CD4-positive, alpha-beta T cell (primary cell): ENCODE results near the gene ARHGEF10L. TPM values are rescaled to one million over a fixed set of nuclear protein-coding genes. Genes with fewer than 3 reads are reported as not detected.

Experiments
- ATAC-seq: fragments of 200-7000 bp; cut with Tn5 transposase; one replicate; pipeline ENCODE4 v1.10.0; 2022; ENCODE audit warnings: mild to moderate bottlenecking; ENCODE audit not compliant: poor library complexity
- CTCF ChIA-PET: fragments of 350-600 bp; sonication (Branson Sonifier 250); formaldehyde crosslinking; loops from one replicate; lab custom pipeline; 2021; ENCODE audit warnings: antibody characterized with exemption, inconsistent platforms; lab: Charles Lee
- POLR2A ChIA-PET: fragments of 350-600 bp; sonication (Branson Sonifier 250); formaldehyde crosslinking; loops from one replicate; lab custom pipeline; 2021; ENCODE audit warnings: antibody characterized with exemption, inconsistent platforms; lab: Charles Lee
- DNase-seq, 14 experiments: peaks; one replicate each; pipeline ENCODE4 v3.0.0-alpha.2; 2013 to 2020; ENCODE audit warnings: mixed read lengths in 2 of 14
- H3K27ac ChIP-seq, 2 donors: one replicate each; pipeline versions ENCODE4 v1.5.1 to v1.7.0; 2013; ENCODE audit warnings: low read length in 2 of 2, low read depth in 1 of 2, mild to moderate bottlenecking in 1 of 2
- H3K27me3 ChIP-seq, 2 experiments: 1 replicate in 1 of 2; 2 replicates in 1 of 2; pipeline versions ENCODE4 v1.6.1 to v1.7.0; 2013; ENCODE audit warnings: low read length in 2 of 2, control low read depth in 1 of 2, mild to moderate bottlenecking in 1 of 2, moderate library complexity in 1 of 2; ENCODE audit not compliant: insufficient read depth in 2 of 2, control insufficient read depth in 1 of 2
- H3K36me3 ChIP-seq: one replicate; pipeline ENCODE4 v1.6.1; 2013; ENCODE audit warnings: low read length, control low read depth; ENCODE audit not compliant: insufficient read depth
- H3K4me1 ChIP-seq: one replicate; pipeline ENCODE4 v1.6.1; 2013; ENCODE audit warnings: low read length, control low read depth; ENCODE audit not compliant: insufficient read depth
- H3K4me3 ChIP-seq: one replicate; pipeline ENCODE4 v1.5.1; 2013; ENCODE audit warnings: mild to moderate bottlenecking, low read length, moderate library complexity
- H3K9me3 ChIP-seq, 2 experiments: 1 replicate in 1 of 2; 2 replicates in 1 of 2; pipeline versions ENCODE4 v1.6.1 to v1.7.0; 2013; ENCODE audit warnings: low read length in 2 of 2, mild to moderate bottlenecking in 2 of 2, control low read depth in 1 of 2, moderate library complexity in 1 of 2; ENCODE audit not compliant: control insufficient read depth in 1 of 2, insufficient read depth in 1 of 2
- H3K27ac Mint-ChIP-seq: one replicate; pipeline ENCODE4 v1.8.0; 2020; ENCODE audit warnings: mixed read lengths
- H3K27me3 Mint-ChIP-seq: one replicate; pipeline ENCODE4 v1.8.0; 2021; ENCODE audit warnings: mixed read lengths
- H3K36me3 Mint-ChIP-seq: one replicate; pipeline ENCODE4 v1.8.0; 2021; ENCODE audit warnings: low read depth, mixed read lengths
- H3K4me1 Mint-ChIP-seq: one replicate; pipeline ENCODE4 v1.8.0; 2021; ENCODE audit warnings: low read depth, mixed read lengths
- H3K4me3 Mint-ChIP-seq: one replicate; pipeline ENCODE4 v1.8.0; 2020; ENCODE audit warnings: mild to moderate bottlenecking, mixed read lengths
- H3K9me3 Mint-ChIP-seq: one replicate; pipeline ENCODE4 v1.8.0; 2020; ENCODE audit warnings: mixed read lengths
- CTCF ChIP-seq: fragments of 200-600 bp; IDR thresholded peaks from one replicate; pipeline ENCODE4 v1.8.0; 2022; ENCODE audit warnings: antibody characterized with exemption, mild to moderate bottlenecking
- intact Hi-C, 2 experiments: fragments of 100-400 bp; cut with DNase I in 1 of 2; cut with micrococcal nuclease in 1 of 2; formaldehyde crosslinking; loops; one replicate each; pipeline versions ENCODE4 v1.15.1 to v1.9.0; 2023 to 2025; cut with DNase I, micrococcal nuclease
- total RNA-seq, 174 experiments: library from RNA in 2 of 174; stranded (reverse) in 2 of 174; gene quantifications; one replicate each; pipeline ENCODE4 v1.2.3 and lab custom pipeline; 2021 to 2026

Gene ARHGEF10L
- total RNA-seq, 2 experiments from 2014 or later, result 0.11 to 0.22 TPM

DNA sequence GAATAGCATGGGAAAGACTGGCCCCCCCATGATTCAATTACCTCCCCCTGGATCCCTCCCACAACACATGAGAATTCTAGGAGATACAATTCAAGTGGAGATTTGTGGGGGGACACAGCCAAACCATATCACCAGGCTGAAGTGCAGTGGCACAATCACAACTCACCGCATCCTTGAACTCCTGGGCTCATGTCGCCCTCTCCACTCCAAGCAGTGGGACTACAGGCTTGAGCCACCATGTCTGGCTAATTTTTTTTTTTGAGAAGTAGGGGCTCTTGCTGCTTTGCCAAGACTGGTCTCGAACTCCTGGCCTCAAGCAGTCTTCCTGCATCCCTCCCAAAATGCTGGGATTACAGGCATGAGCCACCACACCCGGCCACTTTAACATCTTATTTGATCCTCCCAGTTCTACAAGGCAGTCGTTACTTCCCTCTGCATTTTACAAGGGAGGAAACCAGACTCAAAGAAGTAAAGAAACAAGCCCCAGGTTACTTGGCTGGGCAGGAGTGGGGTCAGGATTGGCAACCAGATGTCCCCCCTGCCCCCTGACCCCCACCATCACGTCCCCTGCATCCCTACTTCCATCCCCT is 188.7 kb downstream of the ARHGEF10L start:
- H3K27me3 ChIP-seq, result no peaks in the 10 kb centered on the region
- no peaks in the 10 kb centered on the region for H3K36me3 Mint-ChIP-seq
- H3K4me3 ChIP-seq, result no peak overlapping the region
- no peak overlapping the region for H3K4me3 Mint-ChIP-seq
- no peaks in the 10 kb centered on the region for H3K36me3 ChIP-seq
- TF ChIP-seq CTCF, result no peak
- H3K27ac Mint-ChIP-seq, result no peak overlapping the region
- H3K4me1 ChIP-seq, result no peaks in the 10 kb centered on the region
- no peak for DNase-seq
- ChIA-PET CTCF (no interaction called here), POLR2A (no interaction called here)
- peaks cover 0 to 12% of the 10 kb centered on the region in 2 experiments for H3K9me3 ChIP-seq
- intact Hi-C loops, result no loop called here
- H3K4me1 Mint-ChIP-seq, result no peaks in the 10 kb centered on the region
- H3K27ac ChIP-seq, result no peak overlapping the region
- H3K9me3 Mint-ChIP-seq, result no peaks in the 10 kb centered on the region
- no peaks in the 10 kb centered on the region for H3K27me3 Mint-ChIP-seq
- ATAC-seq, result no peak

DNA sequence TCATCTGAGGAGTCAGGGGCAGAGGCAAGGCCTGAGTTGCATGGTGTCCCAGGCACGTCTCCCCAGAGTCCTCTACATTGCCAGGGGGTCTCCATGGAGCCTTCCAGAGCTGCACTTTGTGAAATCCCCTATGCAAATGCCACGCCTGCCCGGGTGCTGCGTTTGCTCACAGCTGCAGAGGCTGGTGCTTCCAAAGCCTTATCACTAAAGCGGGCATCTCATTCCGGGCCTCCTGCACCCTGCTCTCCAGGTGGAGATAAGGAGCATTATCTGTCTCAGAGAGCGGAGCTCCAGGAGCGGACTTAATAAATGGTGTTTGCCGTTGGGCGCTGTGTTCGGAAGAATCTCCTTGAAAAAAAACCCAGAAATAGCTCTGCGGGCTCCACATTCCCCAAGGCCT is 189.8 kb downstream of the ARHGEF10L start:
- Mint-ChIP-seq H3K4me3 (no peak overlapping the region), H3K36me3 (no peaks in the 10 kb centered on the region), H3K4me1 (no peaks in the 10 kb centered on the region), H3K27me3 (no peaks in the 10 kb centered on the region), H3K27ac (no peak overlapping the region), H3K9me3 (no peaks in the 10 kb centered on the region)
- H3K27ac ChIP-seq, result no peak overlapping the region
- no peaks in the 10 kb centered on the region for H3K27me3 ChIP-seq
- no peaks in the 10 kb centered on the region for H3K36me3 ChIP-seq
- ATAC-seq, result no peak
- H3K4me1 ChIP-seq, result no peaks in the 10 kb centered on the region
- CTCF ChIA-PET, result no interaction called here
- POLR2A ChIA-PET, result no interaction called here
- intact Hi-C loops, result no loop called here
- no peak for TF ChIP-seq CTCF
- no peak for DNase-seq
- H3K4me3 ChIP-seq, result no peak overlapping the region
- peaks cover 0 to 12% of the 10 kb centered on the region in 2 experiments for H3K9me3 ChIP-seq

DNA sequence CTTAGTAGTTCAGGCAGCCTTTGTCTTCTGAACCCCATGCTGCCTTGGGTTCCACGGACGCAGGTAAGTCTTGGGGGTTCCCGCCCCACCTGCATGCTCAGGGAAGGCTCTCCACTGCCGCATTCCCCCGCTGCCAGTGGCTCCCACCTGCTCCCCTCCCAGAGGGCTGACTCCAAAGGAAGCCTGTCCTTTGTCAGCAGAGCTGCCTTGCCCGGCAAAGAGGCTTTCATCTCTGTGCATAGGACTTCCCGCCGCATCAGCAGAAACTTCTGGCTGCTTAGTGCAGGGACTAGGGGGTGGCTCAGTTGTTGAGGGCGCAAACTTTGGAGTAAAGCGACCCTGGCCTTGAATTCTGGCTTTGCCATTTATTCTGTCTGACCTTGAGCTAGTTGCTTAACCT is 190.4 kb downstream of the ARHGEF10L start:
- no peak overlapping the region for H3K4me3 ChIP-seq
- no peak for TF ChIP-seq CTCF
- no peaks in the 10 kb centered on the region for H3K27me3 ChIP-seq
- ATAC-seq (no peak), DNase-seq (no peak)
- CTCF ChIA-PET, result no interaction called here
- Mint-ChIP-seq H3K27me3 (no peaks in the 10 kb centered on the region), H3K9me3 (no peaks in the 10 kb centered on the region), H3K27ac (no peak overlapping the region), H3K4me3 (no peak overlapping the region), H3K4me1 (no peaks in the 10 kb centered on the region), H3K36me3 (no peaks in the 10 kb centered on the region)
- intact Hi-C loops, result no loop called here
- H3K9me3 ChIP-seq, result peaks cover 0 to 12% of the 10 kb centered on the region in 2 experiments
- no peak overlapping the region for H3K27ac ChIP-seq
- no peaks in the 10 kb centered on the region for H3K36me3 ChIP-seq
- POLR2A ChIA-PET, result no interaction called here
- no peaks in the 10 kb centered on the region for H3K4me1 ChIP-seq
